Measurements from ENCODE around the gene GAST.
"Not testable (repeated sequence)": the region's sequence is repeated elsewhere in the genome, so short reads cannot be mapped to it uniquely, and the experiment has no call there.

The GAST gene

DNA sequence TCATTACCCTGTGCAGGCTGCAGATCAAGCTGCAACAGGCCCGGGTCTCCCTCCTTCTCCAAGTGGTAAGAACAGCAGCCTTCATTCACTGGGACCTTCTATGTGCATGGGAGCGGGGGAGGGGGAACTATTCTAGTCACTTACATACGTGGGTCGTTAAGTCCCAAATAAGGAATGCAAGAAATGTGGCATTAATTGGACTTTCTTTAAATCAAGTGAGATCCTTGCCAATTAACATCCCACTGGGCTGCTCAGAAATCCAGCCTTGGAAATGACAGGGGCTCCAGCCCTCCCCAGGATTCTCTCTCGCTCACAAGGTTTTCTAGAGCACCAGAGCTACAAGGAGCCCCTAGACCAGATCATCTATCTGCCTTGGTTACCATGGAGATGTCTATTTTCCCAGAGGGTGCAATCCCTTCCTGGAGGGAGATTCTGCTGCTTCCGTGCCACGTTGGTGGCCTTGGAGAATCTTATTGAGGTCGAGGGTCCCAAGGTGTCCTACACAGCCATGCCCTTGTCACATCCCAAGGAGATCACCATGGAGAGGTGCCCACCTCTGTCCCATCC, 28.6 kb upstream of the GAST start:
- no peak for DNase-seq (ENCODE audit: low read depth in 3 of 3, low spot score in 1 of 3)

GRCh38 chr17:41684035-41684434, 28.1 kb upstream of the GAST start:
- DNase-seq (ENCODE audit: low read depth in 3 of 3, low spot score in 1 of 3), result no peak

GRCh38 chr17:41685753-41686152, 26.4 kb upstream of the GAST start:
- DNase-seq (ENCODE audit: low read depth in 3 of 3, low spot score in 1 of 3), result not testable (repeated sequence)

GRCh38 chr17:41686281-41686680, 25.9 kb upstream of the GAST start:
- no peak for DNase-seq (ENCODE audit: low read depth in 3 of 3, low spot score in 1 of 3)

GRCh38 chr17:41687828-41688640, 24.1 kb upstream of the GAST start:
- peak in 1 of 3 donors; percentile 18 for DNase-seq (ENCODE audit: low read depth in 3 of 3, low spot score in 1 of 3)

GRCh38 chr17:41688641-41689496, 23.3 kb upstream of the GAST start, which contains the start of gene EIF1:
Gene EIF1, plus strand, starts transcription at chr17:41688885. Its CDS starts 154 bp downstream, at chr17:41689039.
- peak; percentile 99 to 100 (median 99) for DNase-seq (ENCODE audit: low read depth in 3 of 3, low spot score in 1 of 3)

- DNase-seq (ENCODE audit: low read depth in 3 of 3, low spot score in 1 of 3), result no peak
These were observed 22.4 kb upstream of the GAST start for GRCh38 chr17:41689497-41690299.

- no peak for DNase-seq (ENCODE audit: low read depth in 3 of 3, low spot score in 1 of 3)
These were observed 21.6 kb upstream of the GAST start for GRCh38 chr17:41690497-41690896.

DNA sequence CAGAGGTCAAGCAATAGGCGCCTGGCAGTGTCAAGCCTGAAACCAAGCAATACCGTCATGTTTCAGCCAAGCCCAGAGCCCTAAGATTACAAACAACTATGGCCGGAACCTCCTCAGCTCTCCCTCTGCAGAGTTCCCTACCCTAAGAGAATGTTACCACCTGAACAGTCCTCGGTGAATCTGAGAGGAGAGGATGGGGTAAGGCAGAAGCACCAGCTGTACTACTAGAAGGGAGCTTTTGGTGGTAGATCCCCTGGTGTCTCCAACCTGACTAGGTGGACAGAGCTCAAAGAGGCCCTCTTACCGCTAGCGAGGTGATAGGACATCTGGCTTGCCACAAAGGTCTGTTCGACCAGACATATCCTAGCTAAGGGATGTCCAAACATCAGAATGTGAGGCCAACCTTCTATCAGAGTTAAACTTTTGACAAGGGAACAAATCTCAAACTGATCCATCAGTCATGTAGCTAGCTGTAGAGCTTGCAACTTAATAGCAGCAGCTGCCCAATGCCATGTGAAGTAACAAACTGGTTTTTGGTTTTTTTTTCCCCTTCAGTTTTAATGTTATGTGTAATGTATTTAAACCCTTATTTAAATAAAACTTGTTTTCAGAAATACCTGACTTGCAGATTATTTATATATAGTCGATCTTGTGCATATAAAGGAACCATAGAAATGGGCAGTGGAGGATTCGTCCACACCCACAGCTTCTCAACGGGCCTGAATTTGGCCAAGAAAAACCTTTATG, 20.9 kb upstream of the GAST start:
- DNase-seq (ENCODE audit: low read depth in 3 of 3, low spot score in 1 of 3), result no peak

DNA sequence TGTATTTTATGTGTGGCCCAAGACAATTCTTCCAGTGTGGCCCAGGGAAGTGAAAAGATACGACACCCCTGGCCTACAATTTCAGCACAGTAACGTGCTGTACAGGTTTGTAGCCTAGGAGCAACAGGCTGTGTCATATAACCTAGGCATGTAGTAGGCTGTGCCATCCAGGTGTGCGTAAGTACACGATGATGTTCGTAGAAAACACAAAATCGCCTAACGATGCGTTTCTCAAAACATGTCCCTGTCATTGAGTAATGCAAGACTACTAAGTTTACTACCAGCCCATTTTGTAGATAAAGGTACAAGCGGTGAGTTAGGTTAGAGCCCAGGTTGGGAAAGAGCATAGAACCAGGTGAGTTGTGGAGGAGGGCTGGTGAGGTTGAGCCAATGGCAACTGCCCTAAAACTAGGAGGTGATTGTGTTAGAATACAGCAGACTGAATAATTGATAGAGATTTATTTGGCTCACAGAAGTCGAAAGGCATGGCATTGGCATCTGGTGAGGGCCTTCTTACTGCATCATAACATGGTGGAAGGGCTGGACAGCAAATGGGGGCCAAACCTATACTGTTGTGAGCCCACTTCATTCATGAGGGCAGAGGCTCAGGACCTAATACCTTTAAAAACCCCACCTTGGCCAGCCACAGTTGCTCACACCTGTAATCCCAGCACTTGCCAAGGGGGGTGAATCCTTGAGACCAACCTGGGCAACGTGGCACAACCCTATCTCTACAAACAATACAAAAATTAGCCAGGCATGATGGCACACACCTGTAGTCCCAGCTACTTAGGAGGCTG, 19.2 kb upstream of the GAST start:
- DNase-seq (ENCODE audit: low read depth in 3 of 3, low spot score in 1 of 3), result no peak

DNA sequence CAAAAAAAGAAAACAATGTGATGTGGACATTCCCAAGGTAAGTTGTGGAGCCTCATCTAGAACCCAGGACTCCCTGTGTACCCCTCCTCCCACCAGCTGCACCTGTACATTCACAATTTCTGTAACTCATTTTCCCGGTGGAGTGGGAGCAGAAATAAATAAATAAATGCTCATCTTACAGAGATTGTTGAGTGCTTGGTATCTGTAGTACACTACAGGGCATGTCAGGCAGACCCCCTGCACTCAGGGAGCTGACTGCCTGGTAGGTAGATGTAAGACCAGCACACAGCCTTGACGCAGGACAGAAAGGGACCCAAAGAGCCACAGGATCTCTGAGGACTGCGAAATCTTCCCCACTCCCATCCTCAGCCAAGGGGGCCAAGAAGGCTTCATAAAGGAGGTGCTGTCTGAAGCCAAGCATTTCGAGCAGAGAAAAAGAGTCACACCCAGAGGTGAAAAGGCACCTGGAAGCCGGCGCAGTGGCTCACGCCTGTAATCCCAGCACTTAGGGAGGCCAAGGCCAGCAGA, 16.9 kb upstream of the GAST start:
- DNase-seq (ENCODE audit: low read depth in 3 of 3, low spot score in 1 of 3), result no peak

DNA sequence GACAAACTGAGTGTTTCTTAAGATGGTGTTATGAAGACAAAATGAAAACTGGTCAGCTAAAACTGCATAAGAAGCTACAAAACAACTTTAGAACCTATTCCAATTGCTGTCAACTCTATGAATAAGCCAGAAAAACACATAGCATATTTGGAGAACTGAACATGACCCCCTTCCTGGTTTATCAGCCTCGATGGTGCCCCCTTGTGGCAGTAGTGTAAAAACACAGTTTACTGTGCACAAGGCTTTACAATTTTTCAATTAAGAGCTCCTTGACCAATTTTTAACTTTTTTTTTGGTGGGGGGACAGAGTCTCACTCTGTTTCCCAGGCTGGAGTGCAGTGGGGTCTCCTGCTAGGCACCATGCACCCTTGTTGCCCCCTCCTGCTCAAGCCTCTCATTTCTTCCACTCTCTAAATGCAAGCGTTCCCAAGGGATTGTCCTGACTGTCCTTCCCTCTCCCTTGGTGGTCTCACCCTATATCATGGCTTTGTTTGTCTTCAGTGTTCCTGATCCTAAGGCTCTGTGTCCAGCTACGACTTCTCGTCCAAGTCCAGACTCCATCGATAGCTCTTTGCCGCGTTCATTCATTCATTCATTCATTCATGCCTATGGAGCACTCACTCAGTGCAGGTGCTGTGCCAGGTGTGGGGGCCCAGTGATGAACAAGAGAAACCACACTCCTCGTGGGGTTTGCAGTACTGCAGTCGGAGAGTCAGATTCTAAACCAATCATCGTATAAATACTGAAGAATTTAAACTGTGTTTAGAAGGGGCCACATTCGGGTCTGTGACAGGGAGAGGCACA, 16.0 kb upstream of the GAST start:
- DNase-seq (ENCODE audit: low read depth in 3 of 3, low spot score in 1 of 3), result peak; percentile 34 to 54 (median 36)

DNA sequence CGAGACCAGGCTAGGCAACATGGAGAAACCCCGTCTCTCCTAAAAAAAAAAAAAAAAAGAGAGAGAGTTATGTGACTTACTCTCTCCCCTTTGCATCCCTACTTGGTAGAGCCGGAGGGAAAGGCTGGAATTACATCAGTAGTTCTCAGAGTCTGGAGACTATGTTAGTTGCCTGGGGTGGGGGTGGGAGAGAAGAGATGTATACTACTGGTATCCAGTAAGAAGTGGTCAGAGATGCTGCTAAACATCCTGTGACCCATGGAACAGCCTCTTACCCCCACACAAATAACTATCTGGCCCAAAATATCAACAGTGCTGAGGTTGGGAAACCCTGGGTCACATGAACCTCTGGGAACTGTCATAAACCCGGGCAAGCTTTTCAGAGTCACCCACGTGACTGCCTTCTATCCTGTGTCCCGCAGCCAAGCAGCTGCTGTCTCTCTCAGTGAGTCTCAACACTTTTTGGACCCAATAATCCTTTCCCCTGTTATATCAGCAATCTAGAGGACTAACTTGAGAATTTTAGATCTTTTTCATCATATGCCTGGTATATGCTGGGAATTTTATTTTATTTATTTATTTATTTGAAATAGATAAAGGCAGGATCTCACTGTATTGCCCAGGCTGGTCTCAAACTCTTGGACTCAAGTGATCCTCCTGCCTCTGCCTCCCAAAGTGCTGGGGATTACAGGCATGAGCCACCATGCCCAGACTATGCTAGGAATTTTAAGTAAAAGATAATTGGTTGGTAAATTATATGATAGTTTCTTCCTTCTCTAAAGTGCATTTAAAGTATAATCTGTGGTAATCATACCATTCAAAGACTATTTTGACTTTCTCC, 14.8 kb upstream of the GAST start:
- no peak for DNase-seq (ENCODE audit: low read depth in 3 of 3, low spot score in 1 of 3)

DNA sequence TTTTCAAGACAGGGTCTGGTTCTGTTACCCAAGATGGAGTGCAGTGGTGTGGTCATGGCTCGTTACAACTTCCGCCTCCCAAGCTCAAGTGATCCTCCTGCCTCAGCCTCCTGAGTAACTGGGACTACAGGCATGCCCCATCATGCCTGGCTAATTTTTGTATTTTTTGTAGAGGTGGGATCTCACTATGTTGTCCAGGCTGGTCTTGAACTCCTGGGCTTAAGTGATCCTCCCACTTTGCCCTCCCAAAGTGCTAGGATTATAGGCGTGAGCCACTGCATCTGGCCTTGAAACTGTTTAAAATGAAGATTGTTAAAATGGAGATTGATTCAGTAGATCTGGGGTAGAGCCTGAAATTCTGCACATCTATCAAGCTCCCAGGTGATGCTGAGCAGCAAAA, 11.3 kb upstream of the GAST start:
- not testable (repeated sequence) for DNase-seq (ENCODE audit: low read depth in 3 of 3, low spot score in 1 of 3)

GRCh38 chr17:41702712-41703111, 9.4 kb upstream of the GAST start:
- DNase-seq (ENCODE audit: low read depth in 3 of 3, low spot score in 1 of 3), result no peak

- DNase-seq (ENCODE audit: low read depth in 3 of 3, low spot score in 1 of 3), result no peak
These were observed 6.7 kb upstream of the GAST start for GRCh38 chr17:41705271-41705991.
